Keratinocyte (primary cell): ENCODE results near the gene SLC25A25.

Experiments used
- CTCF ChIP-seq, 3 experiments: IDR thresholded peaks in 1 of 3; conservative IDR thresholded peaks in 1 of 3; optimal IDR thresholded peaks in 1 of 3; 2 replicates in 2 of 3; 3 replicates in 1 of 3; pipeline versions ENCODE3 to v1.5.1; 2011; ENCODE audit warnings: low read length in 3 of 3, mild to moderate bottlenecking in 3 of 3, moderate library complexity in 2 of 3, control low read depth in 1 of 3, inconsistent platforms in 1 of 3; ENCODE audit not compliant: insufficient read depth in 2 of 3; ENCODE audit errors: extremely low read depth in 1 of 3
- EZH2 ChIP-seq: IDR thresholded peaks from one replicate; pipeline ENCODE4 v1.6.1; 2012; ENCODE audit warnings: inconsistent platforms, mild to moderate bottlenecking, low read length, moderate library complexity

GRCh38 chr9:128146591-128147120 lies 78.6 kb downstream of the SLC25A25 start:
- TF ChIP-seq CTCF (optimal IDR thresholded peaks at IDR 0.05 in 1 of 3, IDR thresholded peaks at IDR 0.05 in 1 of 3, conservative IDR thresholded peaks at IDR 0.05 in 1 of 3; ENCODE audit: extremely low read depth in 1 of 3, insufficient read depth in 2 of 3, low read length in 3 of 3) (no peak), EZH2 (no peak)
